Endothelial cell of umbilical vein (primary cell): ENCODE measurements around the gene BMAL2.

Experiments
- GATA2 ChIP-seq: IDR thresholded peaks from 2 replicates; pipeline ENCODE4 v1.7.0; 2011; ENCODE audit warnings: low read depth, mild to moderate bottlenecking, moderate library complexity, mixed read lengths, low read length; ENCODE audit not compliant: insufficient read length, insufficient read depth
- JUN ChIP-seq: IDR thresholded peaks from 2 replicates; pipeline ENCODE4 v1.6.1; 2011; ENCODE audit warnings: borderline replicate concordance, low read depth; ENCODE audit not compliant: insufficient read length, insufficient read depth
- MYC ChIP-seq: IDR thresholded peaks from one replicate; pipeline ENCODE4 v1.6.1; 2011; ENCODE audit warnings: mild to moderate bottlenecking, low read depth, low read length
- POLR2A ChIP-seq: IDR thresholded peaks from 2 replicates; pipeline ENCODE4 v1.6.1; 2012; ENCODE audit warnings: low read depth, mild to moderate bottlenecking, control low read depth, low read length
- POLR2AphosphoS5 ChIP-seq: IDR thresholded peaks from 2 replicates; pipeline ENCODE4 v1.6.1; 2012; ENCODE audit warnings: low read depth, mild to moderate bottlenecking, control low read depth, low read length, moderate library complexity; ENCODE audit not compliant: insufficient read depth
- TF ChIP-seq, protein P1 (sequence below): IDR thresholded peaks from 2 replicates; pipeline ENCODE4 v1.6.1; 2011; ENCODE audit not compliant: insufficient read depth, insufficient read length
- TF ChIP-seq, protein P2 (sequence below), 2 donors: IDR thresholded peaks; 1 replicate in 1 of 2; 2 replicates in 1 of 2; pipeline ENCODE4 v1.5.1; 2011; ENCODE audit warnings: low read length in 2 of 2, mild to moderate bottlenecking in 2 of 2, moderate library complexity in 2 of 2, control low read depth in 1 of 2, inconsistent platforms in 1 of 2, low read depth in 1 of 2; ENCODE audit not compliant: insufficient read depth in 1 of 2; ENCODE audit errors: extremely low read depth in 1 of 2

DNA sequence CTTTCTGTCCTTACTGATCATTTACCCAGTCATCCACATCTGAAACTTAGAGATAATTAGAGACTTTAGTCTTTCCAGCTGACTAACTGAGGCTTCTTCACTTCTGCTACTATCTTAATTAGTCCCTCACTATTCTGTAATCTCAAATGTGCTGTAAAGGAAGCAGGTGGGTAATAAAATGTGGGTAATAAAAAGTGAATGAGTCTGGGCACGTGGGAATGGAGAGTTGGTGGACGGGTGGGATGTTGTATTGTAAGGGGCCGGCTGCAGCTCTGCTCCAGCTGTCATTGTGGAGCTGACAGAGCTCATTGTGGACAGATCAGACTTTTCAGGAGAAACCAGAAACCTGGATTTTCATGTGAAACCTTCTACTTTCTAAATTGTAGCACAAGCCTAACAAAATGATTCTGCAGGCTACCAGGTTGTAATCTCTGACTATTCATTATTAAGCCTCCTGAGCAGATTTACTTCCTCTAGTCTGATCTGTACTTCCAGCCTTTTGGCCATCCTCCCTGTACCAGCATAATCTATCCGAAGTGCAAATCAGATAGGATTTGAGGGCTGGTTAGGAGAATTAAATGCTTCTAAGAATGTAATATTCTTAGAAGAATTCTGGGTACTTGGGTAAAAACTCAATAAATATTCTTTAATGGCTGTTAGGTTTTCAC lies 42.0 kb upstream of the BMAL2 start:
- TF ChIP-seq, protein P1, sequence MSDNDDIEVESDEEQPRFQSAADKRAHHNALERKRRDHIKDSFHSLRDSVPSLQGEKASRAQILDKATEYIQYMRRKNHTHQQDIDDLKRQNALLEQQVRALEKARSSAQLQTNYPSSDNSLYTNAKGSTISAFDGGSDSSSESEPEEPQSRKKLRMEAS: peak; percentile 32
- TF ChIP-seq, protein P2, sequence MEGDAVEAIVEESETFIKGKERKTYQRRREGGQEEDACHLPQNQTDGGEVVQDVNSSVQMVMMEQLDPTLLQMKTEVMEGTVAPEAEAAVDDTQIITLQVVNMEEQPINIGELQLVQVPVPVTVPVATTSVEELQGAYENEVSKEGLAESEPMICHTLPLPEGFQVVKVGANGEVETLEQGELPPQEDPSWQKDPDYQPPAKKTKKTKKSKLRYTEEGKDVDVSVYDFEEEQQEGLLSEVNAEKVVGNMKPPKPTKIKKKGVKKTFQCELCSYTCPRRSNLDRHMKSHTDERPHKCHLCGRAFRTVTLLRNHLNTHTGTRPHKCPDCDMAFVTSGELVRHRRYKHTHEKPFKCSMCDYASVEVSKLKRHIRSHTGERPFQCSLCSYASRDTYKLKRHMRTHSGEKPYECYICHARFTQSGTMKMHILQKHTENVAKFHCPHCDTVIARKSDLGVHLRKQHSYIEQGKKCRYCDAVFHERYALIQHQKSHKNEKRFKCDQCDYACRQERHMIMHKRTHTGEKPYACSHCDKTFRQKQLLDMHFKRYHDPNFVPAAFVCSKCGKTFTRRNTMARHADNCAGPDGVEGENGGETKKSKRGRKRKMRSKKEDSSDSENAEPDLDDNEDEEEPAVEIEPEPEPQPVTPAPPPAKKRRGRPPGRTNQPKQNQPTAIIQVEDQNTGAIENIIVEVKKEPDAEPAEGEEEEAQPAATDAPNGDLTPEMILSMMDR (IDR thresholded peaks at IDR 0.05; ENCODE audit: extremely low read depth in 1 of 2, insufficient read depth in 1 of 2, low read depth in 1 of 2, low read length in 2 of 2): no peak
- no peak for TF ChIP-seq GATA2
- no peak for TF ChIP-seq POLR2A
- TF ChIP-seq MYC: no peak
- TF ChIP-seq JUN: no peak
- no peak for TF ChIP-seq POLR2AphosphoS5
